HepG2 (cell line): ENCODE data around the gene CUTC. TPM values are rescaled to one million over a fixed set of nuclear protein-coding genes. Genes with fewer than 3 reads are reported as not detected.

ENCODE experiments used
- GLI4 ChIP-seq: sonication (generic); formaldehyde crosslinking; IDR thresholded peaks from 2 replicates; pipeline ENCODE4 v1.5.1; 2020; ENCODE audit warnings: missing genetic modification reagents, mild to moderate bottlenecking, moderate library complexity, borderline replicate concordance
- HDAC6 ChIP-seq: fragments of 200-600 bp; sonication (generic); IDR thresholded peaks from 2 replicates; pipeline ENCODE4 v1.7.0; 2017; ENCODE audit warnings: mild to moderate bottlenecking, antibody characterized with exemption, low read length, low read depth
- KAT8 ChIP-seq: IDR thresholded peaks from 2 replicates; pipeline ENCODE4 v1.6.1; 2016; ENCODE audit warnings: missing genetic modification reagents, missing compliant biosample characterization
- KLF6 ChIP-seq: IDR thresholded peaks from 2 replicates; pipeline ENCODE4 v1.8.0; 2016; ENCODE audit warnings: missing biosample characterization, missing genetic modification reagents
- NCOA5 ChIP-seq: sonication (generic); formaldehyde crosslinking; IDR thresholded peaks from 2 replicates; pipeline ENCODE4 v1.4.0; 2020; ENCODE audit warnings: missing genetic modification reagents
- YY1 ChIP-seq: IDR thresholded peaks from 2 replicates; pipeline ENCODE4 v1.6.1; 2011; ENCODE audit warnings: low read length, low read depth, moderate library complexity, mild to moderate bottlenecking; ENCODE audit not compliant: insufficient read depth, insufficient replicate concordance
- ZMYM3 ChIP-seq: sonication (generic); formaldehyde crosslinking; IDR thresholded peaks from 2 replicates; pipeline ENCODE4 v1.5.1; 2020; ENCODE audit warnings: mild to moderate bottlenecking, missing genetic modification reagents
- ZNF225 ChIP-seq: sonication (generic); formaldehyde crosslinking; IDR thresholded peaks from 2 replicates; pipeline ENCODE4 v1.4.0; 2020; ENCODE audit warnings: mild to moderate bottlenecking, missing genetic modification reagents
- ZNF569 ChIP-seq: sonication (generic); formaldehyde crosslinking; IDR thresholded peaks from 2 replicates; pipeline ENCODE4 v1.5.0; 2020; ENCODE audit warnings: mild to moderate bottlenecking, missing genetic modification reagents, moderate library complexity, borderline replicate concordance
- ZNF629 ChIP-seq: sonication (generic); formaldehyde crosslinking; conservative IDR thresholded peaks from 2 replicates; pipeline ENCODE4 v1.5.0; 2020; ENCODE audit warnings: missing genetic modification reagents
- ZNF788 ChIP-seq: sonication (generic); formaldehyde crosslinking; IDR thresholded peaks from 2 replicates; pipeline ENCODE4 v1.5.0; 2020; ENCODE audit warnings: mild to moderate bottlenecking, missing genetic modification reagents, borderline replicate concordance
- ZSCAN31 ChIP-seq: sonication (generic); formaldehyde crosslinking; IDR thresholded peaks from 2 replicates; pipeline ENCODE4 v1.5.0; 2020; ENCODE audit warnings: low read depth, mild to moderate bottlenecking, missing genetic modification reagents
- polyA plus RNA-seq, 8 experiments: library from polyadenylated mRNA; depleted of rRNA in 3 of 8; stranded (reverse) in 7 of 8; unstranded in 1 of 8; fragments of >200 nt; fragmentation: Illumina TruSeq in 4 of 8; extraction: Trizol in 4 of 8; gene quantifications; 2 replicates each; pipeline versions ENCODE4 v1.2.1 to v1.2.3, GENCODE V29; 2011 to 2016; ENCODE audit warnings: low read depth in 4 of 8, missing spikeins in 1 of 8, mixed read lengths in 1 of 8; ENCODE audit not compliant: insufficient read depth in 1 of 8
- total RNA-seq, 5 experiments: library from RNA; depleted of rRNA; stranded (reverse); fragments of >200 nt; fragmentation: Illumina TruSeq; extraction: Trizol; gene quantifications; 2 replicates each; pipeline ENCODE4 v1.2.3, GENCODE V29; 2016; ENCODE audit warnings: low read depth in 1 of 5
- TF ChIP-seq, protein P1 (sequence below): IDR thresholded peaks from 2 replicates; pipeline ENCODE4 v1.6.1; 2016
- TF ChIP-seq, protein P2 (sequence below): sonication (generic); IDR thresholded peaks from 2 replicates; pipeline ENCODE4 v1.6.1; 2016; ENCODE audit warnings: low read depth, borderline replicate concordance
- TF ChIP-seq, protein P3 (sequence below): sonication (generic); formaldehyde crosslinking; conservative IDR thresholded peaks from 2 replicates; pipeline ENCODE4 v1.4.0; 2020; ENCODE audit warnings: mild to moderate bottlenecking, missing genetic modification reagents, moderate library complexity
- TF ChIP-seq, protein P4 (sequence below): sonication (generic); formaldehyde crosslinking; IDR thresholded peaks from 2 replicates; pipeline ENCODE4 v1.4.0; 2020; ENCODE audit warnings: low read depth, missing genetic modification reagents
- TF ChIP-seq, protein P5 (sequence below): sonication (generic); formaldehyde crosslinking; IDR thresholded peaks from 2 replicates; pipeline ENCODE4 v1.5.0; 2020; ENCODE audit warnings: mild to moderate bottlenecking, missing genetic modification reagents

CUTC gene
- total and polyA plus RNA-seq, 2 of the 13 experiments (the other 11 are each of a cell fraction or from before 2014, with no cell fraction given) = 22.3 to 25.8 TPM

DNA sequence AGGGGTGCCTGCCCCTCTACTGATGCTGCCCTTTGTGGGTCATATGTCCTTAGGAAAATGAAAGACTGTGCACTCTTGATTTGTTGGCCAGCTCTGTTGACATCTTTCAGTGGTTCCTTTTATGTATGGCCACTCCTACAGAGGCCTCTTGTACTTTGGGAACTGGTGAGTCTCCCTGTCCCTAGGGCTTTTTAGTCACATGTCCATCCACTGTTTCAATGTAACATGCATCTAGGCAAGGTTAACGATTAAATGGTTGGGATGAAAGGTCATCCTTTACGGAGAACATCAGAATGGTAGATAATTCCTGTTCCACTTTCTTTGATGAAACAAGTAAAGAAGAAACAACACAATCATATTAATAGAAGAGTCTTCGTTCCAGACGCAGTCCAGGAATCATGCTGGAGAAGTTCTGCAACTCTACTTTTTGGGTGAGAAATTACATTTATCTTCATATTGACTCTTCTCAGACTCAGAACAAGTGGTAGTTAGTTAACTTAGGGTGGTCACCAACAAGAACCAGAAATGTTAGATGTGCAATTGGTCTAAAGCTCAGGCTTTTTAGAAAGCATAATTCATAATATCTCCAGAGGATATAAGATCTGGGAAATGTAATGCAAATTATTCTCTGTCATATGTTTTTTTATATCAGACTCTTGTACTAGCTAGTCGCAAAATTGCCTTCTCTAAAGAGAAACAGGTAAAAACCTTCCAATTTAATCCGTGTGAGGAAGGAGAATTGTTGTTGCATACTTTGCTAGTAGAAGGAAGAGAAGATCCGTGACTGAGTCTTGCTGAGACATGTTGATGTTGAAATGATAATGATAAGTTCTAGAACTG is 50.6 kb downstream of the CUTC start, which contains the start of gene ABCC2 (continued):
- TF ChIP-seq ZSCAN31 (CRISPR knock-in tag) (no peak), GLI4 (no peak), HDAC6 (no peak), ZNF788 (no peak), ZNF225 (CRISPR knock-in tag) (no peak), ZMYM3 (CRISPR knock-in tag) (no peak), ZNF569 (CRISPR knock-in tag) (no peak), NCOA5 (no peak), KLF6 (CRISPR knock-in tag) (no peak), ZNF629 (CRISPR knock-in tag) (no peak), YY1 (peak; percentile 21), KAT8 (CRISPR knock-in tag) (peak; percentile 57)
- TF ChIP-seq, protein P1, sequence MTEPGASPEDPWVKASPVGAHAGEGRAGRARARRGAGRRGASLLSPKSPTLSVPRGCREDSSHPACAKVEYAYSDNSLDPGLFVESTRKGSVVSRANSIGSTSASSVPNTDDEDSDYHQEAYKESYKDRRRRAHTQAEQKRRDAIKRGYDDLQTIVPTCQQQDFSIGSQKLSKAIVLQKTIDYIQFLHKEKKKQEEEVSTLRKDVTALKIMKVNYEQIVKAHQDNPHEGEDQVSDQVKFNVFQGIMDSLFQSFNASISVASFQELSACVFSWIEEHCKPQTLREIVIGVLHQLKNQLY (CRISPR knock-in tag) = peak; percentile 85
- TF ChIP-seq, protein P2, sequence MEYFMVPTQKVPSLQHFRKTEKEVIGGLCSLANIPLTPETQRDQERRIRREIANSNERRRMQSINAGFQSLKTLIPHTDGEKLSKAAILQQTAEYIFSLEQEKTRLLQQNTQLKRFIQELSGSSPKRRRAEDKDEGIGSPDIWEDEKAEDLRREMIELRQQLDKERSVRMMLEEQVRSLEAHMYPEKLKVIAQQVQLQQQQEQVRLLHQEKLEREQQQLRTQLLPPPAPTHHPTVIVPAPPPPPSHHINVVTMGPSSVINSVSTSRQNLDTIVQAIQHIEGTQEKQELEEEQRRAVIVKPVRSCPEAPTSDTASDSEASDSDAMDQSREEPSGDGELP = peak; percentile 62; the same call in 1 of the 2 replicates
- TF ChIP-seq, protein P3, sequence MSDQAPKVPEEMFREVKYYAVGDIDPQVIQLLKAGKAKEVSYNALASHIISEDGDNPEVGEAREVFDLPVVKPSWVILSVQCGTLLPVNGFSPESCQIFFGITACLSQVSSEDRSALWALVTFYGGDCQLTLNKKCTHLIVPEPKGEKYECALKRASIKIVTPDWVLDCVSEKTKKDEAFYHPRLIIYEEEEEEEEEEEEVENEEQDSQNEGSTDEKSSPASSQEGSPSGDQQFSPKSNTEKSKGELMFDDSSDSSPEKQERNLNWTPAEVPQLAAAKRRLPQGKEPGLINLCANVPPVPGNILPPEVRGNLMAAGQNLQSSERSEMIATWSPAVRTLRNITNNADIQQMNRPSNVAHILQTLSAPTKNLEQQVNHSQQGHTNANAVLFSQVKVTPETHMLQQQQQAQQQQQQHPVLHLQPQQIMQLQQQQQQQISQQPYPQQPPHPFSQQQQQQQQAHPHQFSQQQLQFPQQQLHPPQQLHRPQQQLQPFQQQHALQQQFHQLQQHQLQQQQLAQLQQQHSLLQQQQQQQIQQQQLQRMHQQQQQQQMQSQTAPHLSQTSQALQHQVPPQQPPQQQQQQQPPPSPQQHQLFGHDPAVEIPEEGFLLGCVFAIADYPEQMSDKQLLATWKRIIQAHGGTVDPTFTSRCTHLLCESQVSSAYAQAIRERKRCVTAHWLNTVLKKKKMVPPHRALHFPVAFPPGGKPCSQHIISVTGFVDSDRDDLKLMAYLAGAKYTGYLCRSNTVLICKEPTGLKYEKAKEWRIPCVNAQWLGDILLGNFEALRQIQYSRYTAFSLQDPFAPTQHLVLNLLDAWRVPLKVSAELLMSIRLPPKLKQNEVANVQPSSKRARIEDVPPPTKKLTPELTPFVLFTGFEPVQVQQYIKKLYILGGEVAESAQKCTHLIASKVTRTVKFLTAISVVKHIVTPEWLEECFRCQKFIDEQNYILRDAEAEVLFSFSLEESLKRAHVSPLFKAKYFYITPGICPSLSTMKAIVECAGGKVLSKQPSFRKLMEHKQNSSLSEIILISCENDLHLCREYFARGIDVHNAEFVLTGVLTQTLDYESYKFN (CRISPR knock-in tag) = peak; percentile 93
- TF ChIP-seq, protein P4, sequence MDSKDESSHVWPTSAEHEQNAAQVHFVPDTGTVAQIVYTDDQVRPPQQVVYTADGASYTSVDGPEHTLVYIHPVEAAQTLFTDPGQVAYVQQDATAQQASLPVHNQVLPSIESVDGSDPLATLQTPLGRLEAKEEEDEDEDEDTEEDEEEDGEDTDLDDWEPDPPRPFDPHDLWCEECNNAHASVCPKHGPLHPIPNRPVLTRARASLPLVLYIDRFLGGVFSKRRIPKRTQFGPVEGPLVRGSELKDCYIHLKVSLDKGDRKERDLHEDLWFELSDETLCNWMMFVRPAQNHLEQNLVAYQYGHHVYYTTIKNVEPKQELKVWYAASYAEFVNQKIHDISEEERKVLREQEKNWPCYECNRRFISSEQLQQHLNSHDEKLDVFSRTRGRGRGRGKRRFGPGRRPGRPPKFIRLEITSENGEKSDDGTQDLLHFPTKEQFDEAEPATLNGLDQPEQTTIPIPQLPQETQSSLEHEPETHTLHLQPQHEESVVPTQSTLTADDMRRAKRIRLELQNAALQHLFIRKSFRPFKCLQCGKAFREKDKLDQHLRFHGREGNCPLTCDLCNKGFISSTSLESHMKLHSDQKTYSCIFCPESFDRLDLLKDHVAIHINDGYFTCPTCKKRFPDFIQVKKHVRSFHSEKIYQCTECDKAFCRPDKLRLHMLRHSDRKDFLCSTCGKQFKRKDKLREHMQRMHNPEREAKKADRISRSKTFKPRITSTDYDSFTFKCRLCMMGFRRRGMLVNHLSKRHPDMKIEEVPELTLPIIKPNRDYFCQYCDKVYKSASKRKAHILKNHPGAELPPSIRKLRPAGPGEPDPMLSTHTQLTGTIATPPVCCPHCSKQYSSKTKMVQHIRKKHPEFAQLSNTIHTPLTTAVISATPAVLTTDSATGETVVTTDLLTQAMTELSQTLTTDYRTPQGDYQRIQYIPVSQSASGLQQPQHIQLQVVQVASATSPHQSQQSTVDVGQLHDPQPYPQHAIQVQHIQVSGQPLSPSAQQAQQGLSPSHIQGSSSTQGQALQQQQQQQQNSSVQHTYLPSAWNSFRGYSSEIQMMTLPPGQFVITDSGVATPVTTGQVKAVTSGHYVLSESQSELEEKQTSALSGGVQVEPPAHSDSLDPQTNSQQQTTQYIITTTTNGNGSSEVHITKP (CRISPR knock-in tag) = no peak
- TF ChIP-seq, protein P5, sequence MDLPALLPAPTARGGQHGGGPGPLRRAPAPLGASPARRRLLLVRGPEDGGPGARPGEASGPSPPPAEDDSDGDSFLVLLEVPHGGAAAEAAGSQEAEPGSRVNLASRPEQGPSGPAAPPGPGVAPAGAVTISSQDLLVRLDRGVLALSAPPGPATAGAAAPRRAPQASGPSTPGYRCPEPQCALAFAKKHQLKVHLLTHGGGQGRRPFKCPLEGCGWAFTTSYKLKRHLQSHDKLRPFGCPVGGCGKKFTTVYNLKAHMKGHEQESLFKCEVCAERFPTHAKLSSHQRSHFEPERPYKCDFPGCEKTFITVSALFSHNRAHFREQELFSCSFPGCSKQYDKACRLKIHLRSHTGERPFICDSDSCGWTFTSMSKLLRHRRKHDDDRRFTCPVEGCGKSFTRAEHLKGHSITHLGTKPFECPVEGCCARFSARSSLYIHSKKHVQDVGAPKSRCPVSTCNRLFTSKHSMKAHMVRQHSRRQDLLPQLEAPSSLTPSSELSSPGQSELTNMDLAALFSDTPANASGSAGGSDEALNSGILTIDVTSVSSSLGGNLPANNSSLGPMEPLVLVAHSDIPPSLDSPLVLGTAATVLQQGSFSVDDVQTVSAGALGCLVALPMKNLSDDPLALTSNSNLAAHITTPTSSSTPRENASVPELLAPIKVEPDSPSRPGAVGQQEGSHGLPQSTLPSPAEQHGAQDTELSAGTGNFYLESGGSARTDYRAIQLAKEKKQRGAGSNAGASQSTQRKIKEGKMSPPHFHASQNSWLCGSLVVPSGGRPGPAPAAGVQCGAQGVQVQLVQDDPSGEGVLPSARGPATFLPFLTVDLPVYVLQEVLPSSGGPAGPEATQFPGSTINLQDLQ (CRISPR knock-in tag) = no peak
